ENCODE measurements around the gene RPL19. TPM values are rescaled to one million over a fixed set of nuclear protein-coding genes. Genes with fewer than 3 reads are reported as not detected.

RPL19 gene
- total RNA-seq, 2 experiments from 2014 or later, result 3,132 to 4,395 TPM

- H3K4me1 ChIP-seq (ENCODE audit: insufficient read depth, low read length, poor library complexity, severe bottlenecking), result peaks cover 43% of the 10 kb centered on the region
- H3K9me2 ChIP-seq (ENCODE audit: insufficient read depth, low read length), result no peaks in the 10 kb centered on the region
- intact Hi-C loops (cut with micrococcal nuclease; ENCODE audit: unreplicated experiment), result no loop called here
- no peak overlapping the region for H3K4me3 ChIP-seq (ENCODE audit: low read depth, low read length, poor library complexity, severe bottlenecking)
- no peak overlapping the region for H3K27ac ChIP-seq (ENCODE audit: low read depth, low read length, poor library complexity, severe bottlenecking)
- H2AFZ ChIP-seq (ENCODE audit: low read length), result no peak overlapping the region
- no peaks in the 10 kb centered on the region for H3K9me3 ChIP-seq (ENCODE audit: low read length)
- no peak for DNase-seq (ENCODE audit: low spot score)
- no peaks in the 10 kb centered on the region; the same call in 1 of the 2 replicates for H4K20me1 ChIP-seq (ENCODE audit: insufficient read depth, low read length)
- peaks cover 17% of the 10 kb centered on the region for H3K79me2 ChIP-seq (ENCODE audit: insufficient read depth, low read depth, low read length)
- CTCF ChIA-PET (ENCODE audit: unreplicated experiment), result no interaction called here
- POLR2A ChIA-PET, result interaction anchor here (1.3 kb wide), 1 partner anchor 15 kb away, joined by 3 read pairs; no protein-coding TSS in a partner anchor
- TF ChIP-seq EZH2phosphoT487 (IDR thresholded peaks at IDR 0.05; ENCODE audit: borderline replicate concordance, low read depth, low read length), result no peak
- TF ChIP-seq, protein P1, sequence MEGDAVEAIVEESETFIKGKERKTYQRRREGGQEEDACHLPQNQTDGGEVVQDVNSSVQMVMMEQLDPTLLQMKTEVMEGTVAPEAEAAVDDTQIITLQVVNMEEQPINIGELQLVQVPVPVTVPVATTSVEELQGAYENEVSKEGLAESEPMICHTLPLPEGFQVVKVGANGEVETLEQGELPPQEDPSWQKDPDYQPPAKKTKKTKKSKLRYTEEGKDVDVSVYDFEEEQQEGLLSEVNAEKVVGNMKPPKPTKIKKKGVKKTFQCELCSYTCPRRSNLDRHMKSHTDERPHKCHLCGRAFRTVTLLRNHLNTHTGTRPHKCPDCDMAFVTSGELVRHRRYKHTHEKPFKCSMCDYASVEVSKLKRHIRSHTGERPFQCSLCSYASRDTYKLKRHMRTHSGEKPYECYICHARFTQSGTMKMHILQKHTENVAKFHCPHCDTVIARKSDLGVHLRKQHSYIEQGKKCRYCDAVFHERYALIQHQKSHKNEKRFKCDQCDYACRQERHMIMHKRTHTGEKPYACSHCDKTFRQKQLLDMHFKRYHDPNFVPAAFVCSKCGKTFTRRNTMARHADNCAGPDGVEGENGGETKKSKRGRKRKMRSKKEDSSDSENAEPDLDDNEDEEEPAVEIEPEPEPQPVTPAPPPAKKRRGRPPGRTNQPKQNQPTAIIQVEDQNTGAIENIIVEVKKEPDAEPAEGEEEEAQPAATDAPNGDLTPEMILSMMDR (conservative IDR thresholded peaks at IDR 0.05; ENCODE audit: low read length), result peak; percentile 68
- H3K4me2 ChIP-seq (ENCODE audit: low read length), result peak overlapping the region; percentile 96
- peaks cover 46% of the 10 kb centered on the region for H3K36me3 ChIP-seq (ENCODE audit: insufficient read depth, low read length)
- BruUV-seq (replicated peaks), result no TSS peak
These were observed 5.7 kb upstream of the RPL19 start for GRCh38 chr17:39194089-39194984.

DNA sequence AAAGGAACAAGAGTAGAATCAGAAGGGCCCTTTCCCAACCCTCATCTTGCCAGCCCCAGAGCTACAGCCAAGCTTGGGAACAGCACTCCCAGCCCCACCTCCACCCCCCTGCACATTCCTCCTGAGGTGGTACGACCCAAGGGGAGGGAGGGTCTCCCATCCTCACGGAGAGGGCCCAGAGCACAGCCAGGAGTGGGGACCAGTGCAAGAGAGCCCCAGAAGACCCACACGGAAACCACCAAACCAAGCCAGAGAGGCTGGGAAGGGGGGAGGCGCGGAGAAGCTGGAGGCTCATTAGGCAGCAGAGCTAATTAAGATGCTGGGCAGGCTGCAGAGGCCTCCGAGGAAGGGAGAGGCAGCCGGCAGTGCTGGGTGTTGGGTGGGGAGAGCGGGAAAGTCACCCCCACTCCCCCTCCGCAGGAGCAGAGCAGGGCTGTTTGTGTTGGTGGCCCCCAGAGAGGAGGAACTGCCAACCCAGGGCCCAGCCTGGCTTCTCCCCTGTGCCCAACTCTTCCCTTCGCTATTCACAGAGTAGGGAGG, 5.0 kb upstream of the RPL19 start:
- intact Hi-C loops (cut with micrococcal nuclease; ENCODE audit: unreplicated experiment), result no loop called here
- POLR2A ChIA-PET, result interaction anchor here (1.3 to 1.5 kb wide), 2 partner anchors 14 to 22 kb away, joined by 3 to 5 read pairs; no protein-coding TSS in a partner anchor

More for the DNA sequence above, 5.0 kb upstream of the RPL19 start:
- BruUV-seq (replicated peaks), result no TSS peak
- Histone ChIP-seq H3K79me2 (ENCODE audit: insufficient read depth, low read depth, low read length) (peaks cover 18% of the 10 kb centered on the region), H3K27ac (ENCODE audit: low read depth, low read length, poor library complexity, severe bottlenecking) (peak overlapping the region; percentile 16), H3K4me3 (ENCODE audit: low read depth, low read length, poor library complexity, severe bottlenecking) (peak overlapping the region; percentile 91), H3K4me2 (ENCODE audit: low read length) (peak overlapping the region; percentile 96), H3K36me3 (ENCODE audit: insufficient read depth, low read length) (peaks cover 46% of the 10 kb centered on the region), H4K20me1 (ENCODE audit: insufficient read depth, low read length) (no peaks in the 10 kb centered on the region; the same call in 1 of the 2 replicates), H3K9me3 (ENCODE audit: low read length) (no peaks in the 10 kb centered on the region), H3K4me1 (ENCODE audit: insufficient read depth, low read length, poor library complexity, severe bottlenecking) (peaks cover 46% of the 10 kb centered on the region), H2AFZ (ENCODE audit: low read length) (no peak overlapping the region), H3K9me2 (ENCODE audit: insufficient read depth, low read length) (no peaks in the 10 kb centered on the region)
- DNase-seq (ENCODE audit: low spot score), result no peak
- CTCF ChIA-PET (ENCODE audit: unreplicated experiment), result interaction anchor here (1.3 kb wide), 1 partner anchor 43 kb away, joined by 5 read pairs; no protein-coding TSS in a partner anchor
- TF ChIP-seq, protein P1 (conservative IDR thresholded peaks at IDR 0.05; ENCODE audit: low read length), result no peak
- no peak for TF ChIP-seq EZH2phosphoT487 (IDR thresholded peaks at IDR 0.05; ENCODE audit: borderline replicate concordance, low read depth, low read length)
